GM19372 (cell line): ENCODE data around the gene SLC5A11.
"Not testable (repeated sequence)": the region's sequence is repeated elsewhere in the genome, so short reads cannot be mapped to it uniquely, and the experiment has no call there.

Source experiments
- ATAC-seq: cut with Tn5 transposase; IDR thresholded peaks from one replicate; pipeline ENCODE4 v1.9.1; 2021; ENCODE audit warnings: mild to moderate bottlenecking, low read depth, moderate library complexity; ENCODE audit not compliant: unreplicated experiment

SLC5A11 gene

DNA sequence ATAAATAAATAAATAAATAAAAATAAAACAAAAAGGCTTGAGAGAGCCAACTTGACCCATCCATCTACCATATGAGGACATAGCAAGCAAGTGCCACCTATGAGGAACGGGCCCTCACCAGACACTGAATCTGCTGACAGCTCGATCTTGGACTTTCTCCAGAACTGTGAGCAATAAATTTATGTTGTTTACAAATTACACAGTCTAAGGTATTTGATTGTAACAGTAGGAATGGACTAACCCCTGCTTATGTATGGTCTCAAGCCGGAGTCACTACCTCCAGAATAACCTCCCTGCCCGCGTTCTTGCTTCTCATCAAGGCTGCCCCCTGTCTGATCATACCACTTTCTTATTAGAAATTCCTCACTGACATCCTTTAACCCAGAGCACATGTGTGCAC is 9.9 kb downstream of the SLC5A11 start:
- no peak for ATAC-seq

DNA sequence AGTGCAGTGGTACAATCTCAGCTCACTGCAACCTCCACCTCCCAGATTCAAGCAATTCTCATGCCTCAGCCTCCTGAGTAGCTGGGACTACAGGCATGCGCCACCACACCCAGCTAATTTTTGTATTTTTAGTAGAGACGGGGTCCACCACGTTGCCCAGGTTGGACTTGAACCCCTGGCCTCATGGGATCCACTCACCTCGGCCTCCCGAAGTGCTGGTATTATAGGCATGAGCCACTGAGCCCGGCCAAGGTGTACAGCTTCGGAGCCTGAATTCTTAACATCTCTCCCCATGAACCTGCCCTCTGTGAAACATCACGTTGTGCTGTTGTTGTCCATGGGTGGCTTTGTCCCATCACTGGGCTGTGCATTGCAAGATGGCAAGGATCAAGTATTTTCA is 11.1 kb downstream of the SLC5A11 start:
- not testable (repeated sequence) for ATAC-seq

DNA sequence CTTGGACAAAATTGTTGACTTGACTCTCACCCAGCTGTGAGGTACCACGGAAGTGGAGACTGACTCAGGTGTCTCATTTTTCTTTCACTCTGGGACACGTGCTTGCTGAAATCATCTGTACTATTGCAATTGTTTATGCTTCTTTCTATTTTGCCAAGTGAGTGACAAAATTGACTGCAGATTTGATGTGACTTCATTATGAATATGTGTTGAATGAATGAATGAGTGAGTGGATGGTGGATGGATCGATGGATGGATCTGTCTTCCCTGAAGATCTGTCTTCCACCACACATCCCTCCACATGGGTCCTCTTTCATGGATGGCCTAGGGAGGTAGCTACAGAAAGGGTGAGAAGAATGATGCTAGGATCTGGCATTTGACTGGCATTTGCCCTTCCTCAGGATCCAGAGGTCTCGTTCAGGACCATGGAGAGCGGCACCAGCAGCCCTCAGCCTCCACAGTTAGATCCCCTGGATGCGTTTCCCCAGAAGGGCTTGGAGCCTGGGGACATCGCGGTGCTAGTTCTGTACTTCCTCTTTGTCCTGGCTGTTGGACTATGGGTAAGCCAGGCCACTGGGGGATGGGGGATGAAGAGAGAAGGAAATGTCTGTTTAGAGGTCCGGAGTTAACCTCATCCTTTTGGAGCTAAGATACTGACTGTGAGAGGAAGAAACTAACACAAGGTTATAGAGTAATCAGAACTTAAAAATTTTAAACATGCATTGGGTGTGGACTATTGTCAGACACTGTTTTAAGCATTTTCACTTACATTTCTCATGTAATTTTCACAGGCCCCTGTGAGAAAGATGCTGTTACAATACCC is 12.7 kb downstream of the SLC5A11 start:
- no peak for ATAC-seq

DNA sequence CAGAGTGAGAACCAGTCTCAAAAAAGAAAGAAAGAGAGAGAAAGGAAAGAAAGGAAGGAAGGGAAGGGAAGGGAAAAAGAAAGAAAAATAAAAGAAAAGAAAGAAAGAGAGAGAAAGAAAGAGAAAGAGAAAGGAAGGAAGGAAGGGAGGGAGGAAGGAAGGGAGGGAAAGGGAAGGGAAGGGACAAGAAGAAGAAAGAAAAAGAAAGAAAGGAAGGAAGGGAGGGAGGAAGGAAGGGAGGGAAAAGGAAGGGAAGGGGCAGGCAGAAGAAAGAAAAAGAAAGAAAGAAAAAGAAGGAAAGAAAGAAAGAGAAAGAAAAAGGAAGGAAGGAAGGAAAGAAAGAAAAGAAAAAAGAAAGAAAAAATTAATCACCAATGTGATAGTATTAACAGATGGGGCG is 15.7 kb downstream of the SLC5A11 start:
- ATAC-seq: no peak

DNA sequence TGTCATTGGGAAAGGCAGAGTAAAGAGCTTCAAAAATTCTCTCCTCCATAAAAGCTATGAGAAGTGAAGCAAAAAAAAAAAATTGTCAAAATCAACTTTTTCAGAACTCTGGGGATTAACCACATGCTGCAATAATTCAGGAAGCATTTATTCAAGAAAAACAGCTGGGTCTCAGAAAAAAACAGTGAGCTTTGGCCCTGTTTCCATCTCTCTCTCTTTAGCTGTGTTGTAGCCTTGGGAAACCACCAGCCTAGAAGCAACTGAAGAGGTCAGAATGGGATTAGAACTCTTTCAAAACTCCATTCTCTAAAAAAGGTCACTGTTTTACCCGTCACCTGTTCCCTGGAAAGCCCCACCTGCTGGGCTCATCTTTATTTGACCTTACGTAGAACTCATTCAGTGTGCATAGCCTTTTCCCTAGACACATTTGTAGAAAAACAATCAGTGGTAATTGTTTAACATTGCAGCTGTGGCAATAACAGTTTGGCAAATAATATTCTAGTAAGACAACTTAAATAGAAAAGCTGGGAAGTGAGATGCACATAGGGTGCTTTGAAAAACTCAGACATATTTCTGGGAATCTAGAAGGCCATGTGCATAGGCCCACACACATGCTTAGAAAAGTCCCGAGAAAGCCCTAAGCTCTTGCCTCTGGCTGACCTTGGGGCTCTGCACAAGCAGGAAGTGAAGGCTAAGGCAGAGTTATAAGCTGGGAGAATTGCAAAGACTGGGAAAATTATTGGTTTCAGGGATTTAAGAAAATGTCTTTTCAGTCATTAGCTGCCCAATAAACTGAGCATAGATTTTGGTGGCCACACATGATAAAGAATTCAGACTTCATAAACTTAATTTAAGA is 18.0 kb downstream of the SLC5A11 start:
- ATAC-seq: no peak

DNA sequence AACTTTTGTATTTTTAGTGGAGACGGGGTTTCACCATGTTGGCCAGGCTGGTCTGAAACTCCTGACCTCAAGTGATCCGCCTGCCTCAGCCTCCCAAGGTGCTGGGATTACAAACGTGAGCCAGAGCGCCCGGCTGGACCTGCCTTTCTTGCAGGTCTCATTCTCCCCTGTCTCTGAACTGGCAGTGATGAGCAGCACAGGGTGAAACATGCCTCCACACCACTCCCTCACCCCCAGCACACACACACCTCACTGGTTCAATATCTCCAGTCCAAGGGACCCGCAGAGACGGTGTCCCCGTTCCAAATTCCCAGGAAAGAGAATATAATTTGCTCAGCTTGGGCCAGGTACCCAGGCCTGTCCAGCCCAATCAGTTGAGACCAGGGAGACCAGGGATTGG is 23.3 kb downstream of the SLC5A11 start:
- no peak for ATAC-seq

DNA sequence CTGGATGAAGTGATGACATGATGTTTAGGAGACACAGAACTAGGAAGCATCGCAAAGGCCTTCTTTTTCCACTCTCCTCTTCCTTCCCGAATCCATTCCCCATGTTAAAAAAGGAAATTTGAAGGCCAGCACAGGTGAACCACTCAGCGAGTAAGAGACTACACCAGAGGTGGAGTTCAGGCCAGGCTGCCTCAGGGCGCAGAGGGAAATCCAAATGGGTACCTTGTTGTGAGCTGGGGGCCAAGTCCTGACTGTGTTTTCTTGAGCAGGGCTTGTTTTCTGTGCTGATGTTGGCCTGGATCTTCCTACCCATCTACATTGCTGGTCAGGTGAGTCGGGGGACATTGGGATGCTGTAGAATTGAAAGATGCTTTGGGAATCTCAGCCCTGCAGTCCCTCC is 26.1 kb downstream of the SLC5A11 start:
- no peak for ATAC-seq

DNA sequence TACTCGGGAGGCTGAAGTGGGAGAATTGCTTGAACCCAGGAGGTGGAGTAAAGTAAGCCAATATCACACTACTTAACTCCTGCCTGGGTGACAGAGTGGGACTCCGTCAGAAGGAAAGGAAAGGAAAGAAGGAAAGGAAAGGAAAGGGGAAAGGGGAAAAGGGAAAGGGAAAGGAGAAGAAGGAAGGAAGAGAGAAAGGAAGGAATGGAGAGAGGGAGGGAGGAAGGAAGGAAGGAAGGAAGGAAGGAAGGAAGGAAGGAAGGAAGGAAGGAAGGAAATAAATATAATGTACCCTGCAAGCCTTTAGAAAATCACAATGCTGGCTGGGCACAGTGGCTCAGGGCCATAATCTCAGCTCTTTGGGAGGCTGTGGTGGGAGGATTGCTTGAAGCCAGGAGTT is 27.3 kb downstream of the SLC5A11 start:
- no peak for ATAC-seq

DNA sequence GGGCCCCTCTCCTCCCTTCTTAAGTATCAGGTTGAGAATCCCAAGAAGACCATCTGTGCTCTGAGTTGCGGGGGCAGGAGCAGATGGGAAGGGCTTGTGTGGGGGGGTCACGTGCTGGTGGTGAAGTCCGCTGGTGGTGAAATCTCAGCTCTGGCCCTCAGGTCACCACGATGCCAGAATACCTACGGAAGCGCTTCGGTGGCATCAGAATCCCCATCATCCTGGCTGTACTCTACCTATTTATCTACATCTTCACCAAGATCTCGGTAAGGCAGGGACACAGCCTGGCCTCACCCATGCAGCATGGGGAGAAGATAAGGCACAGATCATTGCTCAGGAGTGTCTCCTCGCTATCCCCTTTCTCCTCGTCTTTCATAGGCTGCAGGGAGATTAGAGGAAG is 29.7 kb downstream of the SLC5A11 start:
- no peak for ATAC-seq

DNA sequence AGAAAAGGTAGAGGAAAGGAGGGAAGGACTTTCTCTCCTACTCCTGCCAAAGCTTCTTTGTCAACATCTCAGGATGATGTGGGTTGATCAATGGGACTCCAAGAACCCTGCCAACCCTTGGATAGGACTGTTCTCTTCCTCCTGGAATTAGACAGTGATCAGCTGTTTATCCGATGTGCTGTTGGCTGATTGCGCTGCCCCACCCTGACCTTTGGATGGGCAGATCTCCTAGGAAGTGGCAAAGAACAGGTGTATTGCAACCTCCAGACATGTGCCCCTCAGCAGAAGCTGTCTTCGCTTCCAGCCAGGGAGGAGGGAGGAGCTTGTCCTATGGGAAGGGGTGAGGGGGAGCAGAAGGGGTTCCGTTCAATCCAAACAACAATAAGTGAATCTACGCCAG is 30.5 kb downstream of the SLC5A11 start:
- ATAC-seq: no peak

DNA sequence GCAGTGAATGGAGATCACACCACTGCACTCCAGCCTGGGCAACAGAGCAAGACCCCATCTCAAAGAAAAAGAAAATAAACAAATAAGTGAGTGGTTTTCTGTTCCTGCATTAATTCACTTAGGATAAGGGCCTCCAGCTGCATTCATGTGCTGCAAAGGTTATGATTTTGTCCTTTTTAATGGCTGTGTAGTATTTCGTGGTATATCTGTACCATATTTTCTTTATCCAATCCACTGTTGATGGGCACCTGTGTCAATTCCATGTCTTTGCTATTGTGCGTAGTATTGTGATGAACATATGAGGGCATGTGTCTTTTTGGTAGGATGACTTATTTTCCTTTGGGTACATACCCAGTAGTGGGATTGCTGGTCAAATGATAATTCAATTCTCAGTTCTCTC is 33.9 kb downstream of the SLC5A11 start:
- ATAC-seq: no peak

DNA sequence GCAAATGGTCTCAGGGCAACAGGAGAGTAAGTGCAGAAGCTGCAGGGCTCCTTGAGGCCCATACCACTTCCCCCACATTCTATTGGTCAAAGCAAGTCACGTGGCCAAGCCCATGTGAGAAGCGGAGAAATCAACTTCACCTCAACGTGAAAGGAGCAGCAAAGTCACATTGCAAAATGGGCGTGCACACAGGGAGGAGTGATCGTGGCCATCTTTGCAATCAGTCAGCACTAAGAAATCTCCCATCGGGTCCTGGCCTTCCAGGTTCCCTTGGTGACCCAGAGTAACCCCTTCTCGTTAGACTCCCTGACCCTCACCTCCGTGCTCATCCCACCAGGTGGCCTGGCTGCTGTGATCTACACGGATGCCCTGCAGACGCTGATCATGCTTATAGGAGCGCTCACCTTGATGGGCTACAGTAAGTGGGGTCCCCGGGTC is 38.0 kb downstream of the SLC5A11 start:
- no peak for ATAC-seq

DNA sequence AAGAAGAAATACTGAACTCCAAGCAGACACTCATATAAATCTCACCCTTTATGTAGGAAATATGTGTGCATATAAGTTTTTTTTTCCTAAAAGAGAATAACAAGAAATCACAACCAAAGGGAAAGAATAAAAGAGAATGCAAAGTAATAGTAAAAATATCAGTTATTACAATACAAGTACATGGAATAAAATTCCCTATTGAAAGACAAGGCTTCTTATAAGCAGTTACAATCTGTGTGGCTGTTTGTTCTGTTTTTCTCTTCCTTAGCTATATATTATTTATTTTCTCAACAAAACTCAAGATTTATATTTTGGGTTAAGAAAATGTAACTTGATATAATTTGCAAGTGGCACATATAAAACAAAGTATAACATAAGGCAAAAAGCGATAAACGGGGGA is 41.7 kb downstream of the SLC5A11 start:
- no peak for ATAC-seq

DNA sequence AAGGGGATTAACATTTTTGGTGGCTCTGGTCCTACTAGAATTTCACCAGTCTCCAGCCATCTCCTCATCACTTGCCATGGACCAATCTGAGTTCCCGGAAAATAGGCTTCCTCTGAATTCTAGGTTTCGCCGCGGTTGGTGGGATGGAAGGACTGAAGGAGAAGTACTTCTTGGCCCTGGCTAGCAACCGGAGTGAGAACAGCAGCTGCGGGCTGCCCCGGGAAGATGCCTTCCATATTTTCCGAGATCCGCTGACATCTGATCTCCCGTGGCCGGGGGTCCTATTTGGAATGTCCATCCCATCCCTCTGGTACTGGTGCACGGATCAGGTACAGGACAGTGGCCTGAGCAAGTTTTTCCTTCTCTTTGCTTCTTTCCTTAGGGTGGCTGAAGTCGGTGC is 45.0 kb downstream of the SLC5A11 start:
- ATAC-seq: no peak

DNA sequence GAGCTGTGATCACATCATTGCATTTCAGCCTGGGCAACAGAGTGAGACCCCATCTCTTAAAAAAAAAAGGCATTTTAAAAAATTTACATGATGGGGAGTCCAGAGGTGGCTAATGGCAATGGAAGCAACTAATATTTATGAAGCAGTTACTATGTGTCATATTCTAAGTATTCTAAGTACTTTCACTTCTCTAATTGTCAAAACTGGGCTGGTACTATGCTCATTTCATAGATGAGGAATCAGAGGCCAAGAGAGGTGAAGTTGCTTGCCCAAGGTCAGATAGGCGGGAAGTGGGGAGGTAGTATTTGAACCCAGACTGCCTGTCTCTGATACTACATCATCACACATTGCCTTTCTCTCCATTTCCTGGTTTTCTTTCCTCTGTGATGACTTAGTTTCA is 50.7 kb downstream of the SLC5A11 start:
- ATAC-seq: no peak

DNA sequence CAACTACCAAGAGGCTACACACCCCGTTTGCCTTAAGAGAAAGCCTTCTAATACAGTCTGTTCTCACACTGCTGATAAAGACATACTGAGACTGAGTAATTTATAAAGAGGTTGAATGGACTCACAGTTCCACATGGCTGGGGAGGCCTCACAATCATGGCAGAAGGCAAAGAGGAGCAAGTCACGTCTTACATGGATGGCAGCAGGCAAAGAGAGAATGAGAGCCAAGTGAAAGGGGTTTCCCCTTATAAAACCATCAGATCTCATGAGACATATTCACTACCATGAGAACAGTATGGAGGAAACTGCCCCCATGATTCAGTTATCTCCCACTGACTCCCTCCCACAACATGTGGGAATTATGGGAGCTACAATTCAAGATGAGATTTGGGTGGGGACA is 51.8 kb downstream of the SLC5A11 start:
- ATAC-seq: not testable (repeated sequence)

DNA sequence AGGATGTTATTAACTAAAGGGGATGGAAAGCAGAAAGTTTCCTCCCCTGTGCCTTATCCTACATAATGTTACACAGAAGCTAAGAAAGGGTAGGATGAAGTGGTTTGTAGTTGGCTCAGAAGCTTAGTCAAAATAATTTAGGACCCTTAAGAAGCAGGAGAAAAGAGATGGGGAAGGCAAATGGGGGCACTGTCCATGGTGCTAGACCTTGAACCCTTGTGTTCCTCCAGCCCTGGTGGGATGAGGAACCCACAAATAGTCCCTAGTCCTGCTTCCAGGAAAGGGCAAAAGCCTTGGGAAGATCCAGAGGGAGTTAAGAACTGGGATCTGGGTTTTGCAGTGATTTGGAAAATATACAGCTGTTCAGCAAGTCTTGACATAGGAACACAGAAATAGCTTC is 54.5 kb downstream of the SLC5A11 start:
- ATAC-seq: no peak

DNA sequence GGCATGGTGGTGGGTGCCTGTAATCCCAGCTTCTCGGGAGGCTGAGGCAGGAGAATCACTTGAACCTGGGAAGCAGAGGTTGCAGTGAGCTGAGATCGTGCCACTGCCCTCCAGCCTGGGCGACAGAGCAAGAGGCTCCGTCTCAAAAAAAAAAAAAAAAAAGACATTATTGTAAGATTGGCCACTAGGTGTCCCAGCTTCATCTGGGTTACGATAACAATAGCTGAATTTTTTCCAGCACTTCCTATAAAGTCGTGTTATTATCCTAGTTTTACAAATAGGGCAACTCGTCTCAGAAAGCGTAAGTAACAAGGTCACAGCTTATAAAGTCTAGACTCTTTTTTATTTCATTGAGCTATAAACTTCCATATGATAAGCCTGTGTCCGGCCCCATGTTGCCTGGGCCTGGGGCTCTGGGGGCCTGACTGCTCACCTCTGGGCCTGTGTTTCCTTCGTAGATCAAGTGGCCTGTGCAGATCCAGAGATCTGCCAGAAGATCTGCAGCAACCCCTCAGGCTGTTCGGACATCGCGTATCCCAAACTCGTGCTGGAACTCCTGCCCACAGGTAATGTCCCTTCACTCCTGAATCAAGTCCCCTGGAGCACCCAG is 60.5 kb downstream of the SLC5A11 start:
- no peak for ATAC-seq

DNA sequence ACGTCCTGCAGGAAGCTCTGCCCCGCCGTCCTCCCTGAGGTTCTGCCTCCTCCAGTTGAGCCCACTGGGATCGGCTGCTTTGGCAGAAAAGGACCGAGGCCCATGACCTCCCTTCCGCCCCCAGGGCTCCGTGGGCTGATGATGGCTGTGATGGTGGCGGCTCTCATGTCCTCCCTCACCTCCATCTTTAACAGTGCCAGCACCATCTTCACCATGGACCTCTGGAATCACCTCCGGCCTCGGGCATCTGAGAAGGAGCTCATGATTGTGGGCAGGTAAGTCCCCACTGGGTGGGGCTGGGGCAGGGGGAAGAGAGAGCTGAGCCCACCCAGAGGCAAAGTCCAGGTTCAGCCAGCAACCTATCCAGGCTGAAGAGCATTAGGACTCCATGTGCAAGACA is 61.1 kb downstream of the SLC5A11 start:
- ATAC-seq: no peak

DNA sequence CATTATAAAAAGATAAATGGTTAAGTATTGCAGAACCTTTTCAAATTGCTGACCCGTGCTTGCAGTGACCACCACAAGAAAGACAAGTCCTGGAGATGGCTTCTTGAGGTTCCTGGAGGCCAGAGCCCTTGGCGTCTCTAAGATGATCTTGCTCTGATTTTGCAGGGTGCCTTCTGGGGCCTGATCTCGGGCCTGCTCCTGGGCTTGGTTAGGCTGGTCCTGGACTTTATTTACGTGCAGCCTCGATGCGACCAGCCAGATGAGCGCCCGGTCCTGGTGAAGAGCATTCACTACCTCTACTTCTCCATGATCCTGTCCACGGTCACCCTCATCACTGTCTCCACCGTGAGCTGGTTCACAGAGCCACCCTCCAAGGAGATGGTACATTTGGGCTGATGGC is 63.0 kb downstream of the SLC5A11 start:
- no peak for ATAC-seq

DNA sequence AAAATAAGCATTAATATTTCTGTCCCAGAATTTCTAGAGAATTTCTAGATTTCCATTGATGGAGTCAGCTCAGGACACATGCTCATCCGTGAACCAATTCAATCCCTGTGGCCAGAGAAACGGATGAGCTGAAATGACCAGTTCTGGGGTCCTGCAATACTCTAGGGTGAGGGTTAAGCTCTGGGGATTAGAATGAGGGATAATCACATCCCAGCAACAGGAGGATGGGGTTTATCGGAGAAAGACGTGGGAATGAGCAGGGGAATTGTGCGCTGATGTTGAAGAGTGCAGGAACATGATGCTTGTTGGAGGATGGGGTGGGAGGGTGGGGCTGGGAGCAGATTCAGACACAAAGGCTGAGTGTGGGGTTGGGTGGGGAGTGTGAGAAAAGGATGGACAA is 64.1 kb downstream of the SLC5A11 start:
- ATAC-seq: no peak
